HCT116 (cell line): Measurements from ENCODE around the gene SLC25A29. TPM values are rescaled to one million over a fixed set of nuclear protein-coding genes. Genes with fewer than 3 reads are reported as not detected.

Source experiments
- ATAC-seq: fragments of 200-7000 bp; cut with Tn5 transposase; 2 replicates; pipeline ENCODE4 v1.9.1; 2020; ENCODE audit warnings: mild to moderate bottlenecking, moderate library complexity
- BruUV-seq: library from RNA; stranded (reverse); fragments of 400-500 nt; replicated peaks from 2 replicates; lab custom pipeline; 2021; lab: Mats Ljungman, UMichigan
- CTCF ChIA-PET: fragments of 300-600 bp; sonication (Branson Sonifier 250); formaldehyde crosslinking; loops from one replicate; lab custom pipeline; 2021; ENCODE audit warnings: antibody characterized with exemption; lab: Charles Lee
- POLR2A ChIA-PET: fragments of 300-600, 350-600 bp; sonication (Branson Sonifier 250); formaldehyde crosslinking; loops from one replicate; lab custom pipeline; 2021; ENCODE audit warnings: antibody characterized with exemption; lab: Charles Lee
- RAD21 ChIA-PET, 2 experiments: fragments of 300-600 bp; sonication (Branson Sonifier 250); formaldehyde crosslinking; loops; one replicate each; lab custom pipeline; 2023; ENCODE audit warnings: low total read pairs in 2 of 2; ENCODE audit not compliant: uncharacterized antibody in 2 of 2, unreplicated experiment in 2 of 2, low non-redundant PET in 1 of 2; lab: Charles Lee
- DNase-seq: peaks from one replicate; pipeline ENCODE4 v3.0.0-alpha.2; 2010; ENCODE audit warnings: low read depth, low spot score
- H2AFZ ChIP-seq: fragments of 200-600 bp; shearing (Covaris generic), sonication (generic); 2 replicates; pipeline ENCODE4 v1.6.1; 2017; ENCODE audit warnings: low read depth, mixed run types, mixed read lengths, antibody characterized with exemption, low read length; ENCODE audit not compliant: poor library complexity, severe bottlenecking
- H3K27ac ChIP-seq: 2 replicates; pipeline ENCODE4 v1.5.1; 2012; ENCODE audit warnings: low read depth, low read length
- H3K27me3 ChIP-seq: fragments of 200-600 bp; sonication (generic); 2 replicates; pipeline ENCODE4 v1.6.1; 2016; ENCODE audit warnings: mixed run types, low read length, mixed read lengths; ENCODE audit not compliant: insufficient read depth
- H3K36me3 ChIP-seq, 2 experiments: fragments of 200-500 bp in 1 of 2; fragments of 200-600 bp in 1 of 2; sonication (Bioruptor generic) in 1 of 2; sonication (generic) in 1 of 2; 2 replicates each; pipeline versions ENCODE4 v1.5.1 to v1.6.1; 2014 to 2016; ENCODE audit warnings: low read length in 2 of 2, inconsistent platforms in 1 of 2, mixed read lengths in 1 of 2, mixed run types in 1 of 2; ENCODE audit not compliant: insufficient read depth in 2 of 2, control insufficient read depth in 1 of 2
- H3K4me1 ChIP-seq, 2 experiments: fragments of 200-600 bp in 1 of 2; sonication (generic) in 1 of 2; 2 replicates each; pipeline versions ENCODE4 v1.5.1 to v1.6.1; 2012 to 2017; ENCODE audit warnings: low read length in 2 of 2, inconsistent platforms in 1 of 2, mild to moderate bottlenecking in 1 of 2, mixed read lengths in 1 of 2, mixed run types in 1 of 2, moderate library complexity in 1 of 2; ENCODE audit not compliant: insufficient read depth in 2 of 2, control insufficient read depth in 1 of 2
- H3K4me2 ChIP-seq: fragments of 200-600 bp; sonication (generic); 2 replicates; pipeline ENCODE4 v1.6.1; 2017; ENCODE audit warnings: mixed run types, low read length, mixed read lengths
- H3K4me3 ChIP-seq, 2 experiments: fragments of 200-600 bp in 1 of 2; sonication (generic) in 1 of 2; replicated peaks in 1 of 2; 2 replicates each; pipeline ENCODE4 v1.5.1; 2011 to 2016; ENCODE audit warnings: low read length in 2 of 2, control low read depth in 1 of 2, low read depth in 1 of 2, mild to moderate bottlenecking in 1 of 2, mixed read lengths in 1 of 2, mixed run types in 1 of 2
- H3K79me2 ChIP-seq: fragments of 200-600 bp; sonication (generic); 2 replicates; pipeline ENCODE4 v1.6.1; 2017; ENCODE audit warnings: mild to moderate bottlenecking, mixed run types, low read length, moderate library complexity, mixed read lengths; ENCODE audit not compliant: insufficient read depth
- H3K9ac ChIP-seq: fragments of 200-600 bp; sonication (generic); 2 replicates; pipeline ENCODE4 v1.6.1; 2016; ENCODE audit warnings: low read length, mixed read lengths
- H3K9me2 ChIP-seq: fragments of 200-600 bp; sonication (generic), shearing (Covaris generic); 2 replicates; pipeline ENCODE4 v1.6.1; 2017; ENCODE audit warnings: mixed run types, mild to moderate bottlenecking, moderate library complexity; ENCODE audit not compliant: insufficient read depth
- H3K9me3 ChIP-seq, 2 experiments: fragments of 200-500 bp in 1 of 2; fragments of 200-600 bp in 1 of 2; sonication (Bioruptor generic) in 1 of 2; sonication (generic) in 1 of 2; 2 replicates each; pipeline ENCODE4 v1.6.1; 2014 to 2017; ENCODE audit warnings: low read length in 2 of 2, mixed read lengths in 2 of 2, inconsistent platforms in 1 of 2, low read depth in 1 of 2, mild to moderate bottlenecking in 1 of 2, mixed run types in 1 of 2, moderate library complexity in 1 of 2; ENCODE audit not compliant: control insufficient read depth in 1 of 2, insufficient read depth in 1 of 2
- H4K20me1 ChIP-seq: fragments of 200-600 bp; sonication (generic), shearing (Covaris generic); 2 replicates; pipeline ENCODE4 v1.6.1; 2017; ENCODE audit warnings: mixed run types, mild to moderate bottlenecking, moderate library complexity; ENCODE audit not compliant: insufficient read depth
- EGR1 ChIP-seq: IDR thresholded peaks from 2 replicates; pipeline ENCODE4 v1.6.1; 2012; ENCODE audit warnings: low read depth
- ELF1 ChIP-seq: IDR thresholded peaks from 2 replicates; pipeline ENCODE4 v1.6.1; 2012; ENCODE audit warnings: low read depth, borderline replicate concordance
- EZH2 ChIP-seq: fragments of 200-600 bp; sonication (generic); IDR thresholded peaks from 2 replicates; pipeline ENCODE4 v1.6.1; 2017; ENCODE audit warnings: antibody characterized with exemption, mixed run types
- FOSL1 ChIP-seq: IDR thresholded peaks from 2 replicates; pipeline ENCODE4 v1.6.1; 2012; ENCODE audit warnings: low read depth
- POLR2A ChIP-seq: IDR thresholded peaks from 2 replicates; pipeline ENCODE4 v1.7.0; 2011; ENCODE audit warnings: borderline replicate concordance; ENCODE audit not compliant: insufficient read depth, insufficient read length; ENCODE audit errors: extremely low read depth
- RAD21 ChIP-seq: IDR thresholded peaks from 2 replicates; pipeline ENCODE4 v1.6.1; 2012; ENCODE audit warnings: low read depth, mild to moderate bottlenecking
- SIN3A ChIP-seq: IDR thresholded peaks from 2 replicates; pipeline ENCODE4 v1.6.1; 2012; ENCODE audit warnings: low read depth
- SP1 ChIP-seq: IDR thresholded peaks from 2 replicates; pipeline ENCODE4 v1.6.1; 2012; ENCODE audit warnings: low read depth
- SRF ChIP-seq: IDR thresholded peaks from 2 replicates; pipeline ENCODE4 v1.6.1; 2012; ENCODE audit warnings: low read depth
- ZNF274 ChIP-seq: fragments of 200-500 bp; sonication (Bioruptor generic); IDR thresholded peaks from 2 replicates; pipeline ENCODE4 v1.6.1; 2014; ENCODE audit warnings: mild to moderate bottlenecking, low read depth, low read length, inconsistent platforms
- intact Hi-C: fragments of 100-400 bp; cut with micrococcal nuclease; formaldehyde crosslinking; loops from 2 replicates; pipeline ENCODE4 v1.10.0; 2022
- total RNA-seq: library from RNA; stranded (reverse); gene quantifications from one replicate; pipeline ENCODE4 v1.2.1, GENCODE V29; 2021; ENCODE audit not compliant: unreplicated experiment
- TF ChIP-seq, protein P1 (sequence below): IDR thresholded peaks from 2 replicates; pipeline ENCODE4 v1.6.1; 2012; ENCODE audit warnings: low read depth
- TF ChIP-seq, protein P2 (sequence below): IDR thresholded peaks from 2 replicates; pipeline ENCODE4 v1.6.1; 2011; ENCODE audit warnings: mild to moderate bottlenecking, low read length, moderate library complexity; ENCODE audit not compliant: insufficient replicate concordance; ENCODE audit errors: extremely low read depth
- TF ChIP-seq, protein P3 (sequence below), 3 experiments: fragments of 200-600 bp in 1 of 3; sonication (generic) in 1 of 3; IDR thresholded peaks in 2 of 3; conservative IDR thresholded peaks in 1 of 3; 2 replicates each; pipeline ENCODE4 v1.5.1; 2012 to 2017; ENCODE audit warnings: low read depth in 2 of 3, low read length in 2 of 3, antibody characterized with exemption in 1 of 3, borderline replicate concordance in 1 of 3, control low read depth in 1 of 3, mild to moderate bottlenecking in 1 of 3, mixed read lengths in 1 of 3, mixed run types in 1 of 3, moderate library complexity in 1 of 3; ENCODE audit not compliant: insufficient read depth in 1 of 3

SLC25A29 gene
- total RNA-seq, 1 experiment from 2014 or later, result 38.7 TPM

DNA sequence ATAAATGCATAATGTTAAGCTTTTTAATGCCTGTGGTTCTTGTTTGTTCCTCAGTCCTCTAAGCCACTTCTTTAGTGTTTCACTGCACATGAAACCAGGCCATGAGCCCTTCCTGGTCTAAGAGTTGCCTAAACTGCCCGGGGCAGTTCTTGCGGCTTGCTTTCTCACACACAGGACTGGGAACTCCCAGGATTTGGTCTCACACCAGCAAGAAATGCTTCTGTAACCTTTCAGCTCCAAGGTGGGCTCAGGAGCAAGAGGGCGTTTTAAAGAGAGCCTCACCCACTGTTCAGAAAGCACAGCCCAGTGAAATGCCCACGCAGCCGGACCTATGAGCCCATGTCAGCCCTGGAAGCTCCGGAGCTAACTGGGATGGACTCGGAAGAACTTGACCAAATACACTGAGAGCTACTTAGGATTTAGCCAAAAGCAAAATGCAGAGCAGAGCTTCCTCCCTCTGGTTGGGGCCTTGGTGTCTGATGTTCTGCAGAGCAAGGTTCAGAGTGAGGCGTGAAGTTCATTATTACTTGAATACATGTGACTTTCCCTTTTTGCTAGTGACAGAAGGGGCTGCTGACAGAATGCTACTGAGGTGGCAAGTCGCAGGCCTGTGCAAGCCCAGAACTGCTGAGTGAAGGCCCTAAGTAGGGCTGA, 23.4 kb downstream of the SLC25A29 start:
- H3K4me3 ChIP-seq, result no peak overlapping the region
- no TSS peak for BruUV-seq
- CTCF ChIA-PET, result no interaction called here
- H3K9me2 ChIP-seq, result no peaks in the 10 kb centered on the region
- ATAC-seq, result no peak
- no peaks in the 10 kb centered on the region; a peak in 1 of 4 replicates for H3K36me3 ChIP-seq
- H3K9ac ChIP-seq, result no peak overlapping the region
- no peaks in the 10 kb centered on the region for H3K27me3 ChIP-seq
- RAD21 ChIA-PET, result no interaction called here
- TF ChIP-seq, protein P1, sequence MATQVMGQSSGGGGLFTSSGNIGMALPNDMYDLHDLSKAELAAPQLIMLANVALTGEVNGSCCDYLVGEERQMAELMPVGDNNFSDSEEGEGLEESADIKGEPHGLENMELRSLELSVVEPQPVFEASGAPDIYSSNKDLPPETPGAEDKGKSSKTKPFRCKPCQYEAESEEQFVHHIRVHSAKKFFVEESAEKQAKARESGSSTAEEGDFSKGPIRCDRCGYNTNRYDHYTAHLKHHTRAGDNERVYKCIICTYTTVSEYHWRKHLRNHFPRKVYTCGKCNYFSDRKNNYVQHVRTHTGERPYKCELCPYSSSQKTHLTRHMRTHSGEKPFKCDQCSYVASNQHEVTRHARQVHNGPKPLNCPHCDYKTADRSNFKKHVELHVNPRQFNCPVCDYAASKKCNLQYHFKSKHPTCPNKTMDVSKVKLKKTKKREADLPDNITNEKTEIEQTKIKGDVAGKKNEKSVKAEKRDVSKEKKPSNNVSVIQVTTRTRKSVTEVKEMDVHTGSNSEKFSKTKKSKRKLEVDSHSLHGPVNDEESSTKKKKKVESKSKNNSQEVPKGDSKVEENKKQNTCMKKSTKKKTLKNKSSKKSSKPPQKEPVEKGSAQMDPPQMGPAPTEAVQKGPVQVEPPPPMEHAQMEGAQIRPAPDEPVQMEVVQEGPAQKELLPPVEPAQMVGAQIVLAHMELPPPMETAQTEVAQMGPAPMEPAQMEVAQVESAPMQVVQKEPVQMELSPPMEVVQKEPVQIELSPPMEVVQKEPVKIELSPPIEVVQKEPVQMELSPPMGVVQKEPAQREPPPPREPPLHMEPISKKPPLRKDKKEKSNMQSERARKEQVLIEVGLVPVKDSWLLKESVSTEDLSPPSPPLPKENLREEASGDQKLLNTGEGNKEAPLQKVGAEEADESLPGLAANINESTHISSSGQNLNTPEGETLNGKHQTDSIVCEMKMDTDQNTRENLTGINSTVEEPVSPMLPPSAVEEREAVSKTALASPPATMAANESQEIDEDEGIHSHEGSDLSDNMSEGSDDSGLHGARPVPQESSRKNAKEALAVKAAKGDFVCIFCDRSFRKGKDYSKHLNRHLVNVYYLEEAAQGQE, result no peak
- TF ChIP-seq SRF (no peak), RAD21 (no peak), EZH2 (no peak), EGR1 (no peak), POLR2A (no peak), SP1 (no peak), SIN3A (no peak), ZNF274 (no peak), FOSL1 (no peak), ELF1 (no peak)
- TF ChIP-seq, protein P2, sequence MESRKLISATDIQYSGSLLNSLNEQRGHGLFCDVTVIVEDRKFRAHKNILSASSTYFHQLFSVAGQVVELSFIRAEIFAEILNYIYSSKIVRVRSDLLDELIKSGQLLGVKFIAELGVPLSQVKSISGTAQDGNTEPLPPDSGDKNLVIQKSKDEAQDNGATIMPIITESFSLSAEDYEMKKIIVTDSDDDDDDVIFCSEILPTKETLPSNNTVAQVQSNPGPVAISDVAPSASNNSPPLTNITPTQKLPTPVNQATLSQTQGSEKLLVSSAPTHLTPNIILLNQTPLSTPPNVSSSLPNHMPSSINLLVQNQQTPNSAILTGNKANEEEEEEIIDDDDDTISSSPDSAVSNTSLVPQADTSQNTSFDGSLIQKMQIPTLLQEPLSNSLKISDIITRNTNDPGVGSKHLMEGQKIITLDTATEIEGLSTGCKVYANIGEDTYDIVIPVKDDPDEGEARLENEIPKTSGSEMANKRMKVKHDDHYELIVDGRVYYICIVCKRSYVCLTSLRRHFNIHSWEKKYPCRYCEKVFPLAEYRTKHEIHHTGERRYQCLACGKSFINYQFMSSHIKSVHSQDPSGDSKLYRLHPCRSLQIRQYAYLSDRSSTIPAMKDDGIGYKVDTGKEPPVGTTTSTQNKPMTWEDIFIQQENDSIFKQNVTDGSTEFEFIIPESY, result no peak
- TF ChIP-seq, protein P3, sequence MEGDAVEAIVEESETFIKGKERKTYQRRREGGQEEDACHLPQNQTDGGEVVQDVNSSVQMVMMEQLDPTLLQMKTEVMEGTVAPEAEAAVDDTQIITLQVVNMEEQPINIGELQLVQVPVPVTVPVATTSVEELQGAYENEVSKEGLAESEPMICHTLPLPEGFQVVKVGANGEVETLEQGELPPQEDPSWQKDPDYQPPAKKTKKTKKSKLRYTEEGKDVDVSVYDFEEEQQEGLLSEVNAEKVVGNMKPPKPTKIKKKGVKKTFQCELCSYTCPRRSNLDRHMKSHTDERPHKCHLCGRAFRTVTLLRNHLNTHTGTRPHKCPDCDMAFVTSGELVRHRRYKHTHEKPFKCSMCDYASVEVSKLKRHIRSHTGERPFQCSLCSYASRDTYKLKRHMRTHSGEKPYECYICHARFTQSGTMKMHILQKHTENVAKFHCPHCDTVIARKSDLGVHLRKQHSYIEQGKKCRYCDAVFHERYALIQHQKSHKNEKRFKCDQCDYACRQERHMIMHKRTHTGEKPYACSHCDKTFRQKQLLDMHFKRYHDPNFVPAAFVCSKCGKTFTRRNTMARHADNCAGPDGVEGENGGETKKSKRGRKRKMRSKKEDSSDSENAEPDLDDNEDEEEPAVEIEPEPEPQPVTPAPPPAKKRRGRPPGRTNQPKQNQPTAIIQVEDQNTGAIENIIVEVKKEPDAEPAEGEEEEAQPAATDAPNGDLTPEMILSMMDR (IDR thresholded peaks at IDR 0.05 in 2 of 3, conservative IDR thresholded peaks at IDR 0.05 in 1 of 3; ENCODE audit: borderline replicate concordance in 1 of 3, insufficient read depth in 1 of 3, low read depth in 2 of 3, low read length in 2 of 3), result no peak
- TF ChIP-seq, all 23 proteins: peak for 0
- H4K20me1 ChIP-seq, result peaks cover 13% of the 10 kb centered on the region
- intact Hi-C loops, result no loop called here
- H3K79me2 ChIP-seq, result peaks cover 47% of the 10 kb centered on the region
- DNase-seq, result no peak
- no peaks in the 10 kb centered on the region for H3K9me3 ChIP-seq
- H3K4me2 ChIP-seq, result no peak overlapping the region
- POLR2A ChIA-PET, result interaction anchor here (1.2 kb wide), 1 partner anchor 42 kb away, joined by 4 read pairs; no protein-coding TSS in a partner anchor
- no peak overlapping the region for H3K27ac ChIP-seq
- peaks cover 5 to 26% of the 10 kb centered on the region in 2 experiments; a peak in 2 of 4 replicates for H3K4me1 ChIP-seq
- H2AFZ ChIP-seq, result no peak overlapping the region
